ENCODE data around the gene LAMTOR3. TPM values are rescaled to one million over a fixed set of nuclear protein-coding genes. Genes with fewer than 3 reads are reported as not detected.

Gene LAMTOR3
- total and polyA plus RNA-seq, 9 of the 15 experiments (the other 6 are each of a cell fraction or from before 2014, with no cell fraction given) = 17.9 to 146 (median 59.4) TPM

DNA sequence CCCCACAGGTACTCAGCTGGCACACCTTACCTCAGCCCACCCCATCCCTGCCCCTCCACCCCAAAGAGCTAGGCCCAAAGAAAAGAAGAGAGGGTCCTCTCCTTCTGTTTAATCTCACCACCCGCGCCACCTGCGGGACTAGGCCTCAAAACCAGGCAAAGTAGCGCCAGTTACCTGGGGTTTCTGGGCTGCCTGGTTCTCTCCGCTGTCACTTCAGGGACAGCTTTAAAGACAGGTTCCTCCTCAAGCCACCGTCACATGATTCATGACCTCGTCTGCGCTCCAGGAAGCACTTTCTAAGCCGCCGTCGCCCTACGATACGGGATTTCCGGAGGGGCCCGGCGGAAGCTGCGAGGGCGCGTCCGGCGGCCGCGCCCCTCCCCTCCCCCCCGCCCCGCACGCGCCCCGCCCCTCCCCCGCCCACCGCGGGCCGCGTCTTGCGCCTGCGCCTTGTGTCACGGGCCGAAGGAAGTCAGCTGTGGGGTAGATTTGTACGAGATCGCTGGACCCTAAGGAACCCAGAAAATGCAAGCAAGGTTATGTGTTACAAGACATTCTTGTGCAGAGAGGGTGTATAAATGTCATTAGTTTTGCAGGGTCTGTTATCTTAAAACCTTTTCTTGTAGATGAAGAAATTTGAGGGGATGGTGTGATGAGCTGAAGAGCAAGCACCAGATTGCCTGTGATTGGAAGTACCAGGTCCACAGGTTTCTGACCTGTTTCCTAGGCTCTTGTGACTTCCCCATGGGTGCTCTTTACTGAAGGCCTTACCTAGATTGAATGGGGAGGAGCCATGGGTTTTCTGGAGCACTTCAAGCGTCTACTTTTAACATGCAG, at the start of gene LAMTOR3 (continued):
- TF ChIP-seq, protein P1, sequence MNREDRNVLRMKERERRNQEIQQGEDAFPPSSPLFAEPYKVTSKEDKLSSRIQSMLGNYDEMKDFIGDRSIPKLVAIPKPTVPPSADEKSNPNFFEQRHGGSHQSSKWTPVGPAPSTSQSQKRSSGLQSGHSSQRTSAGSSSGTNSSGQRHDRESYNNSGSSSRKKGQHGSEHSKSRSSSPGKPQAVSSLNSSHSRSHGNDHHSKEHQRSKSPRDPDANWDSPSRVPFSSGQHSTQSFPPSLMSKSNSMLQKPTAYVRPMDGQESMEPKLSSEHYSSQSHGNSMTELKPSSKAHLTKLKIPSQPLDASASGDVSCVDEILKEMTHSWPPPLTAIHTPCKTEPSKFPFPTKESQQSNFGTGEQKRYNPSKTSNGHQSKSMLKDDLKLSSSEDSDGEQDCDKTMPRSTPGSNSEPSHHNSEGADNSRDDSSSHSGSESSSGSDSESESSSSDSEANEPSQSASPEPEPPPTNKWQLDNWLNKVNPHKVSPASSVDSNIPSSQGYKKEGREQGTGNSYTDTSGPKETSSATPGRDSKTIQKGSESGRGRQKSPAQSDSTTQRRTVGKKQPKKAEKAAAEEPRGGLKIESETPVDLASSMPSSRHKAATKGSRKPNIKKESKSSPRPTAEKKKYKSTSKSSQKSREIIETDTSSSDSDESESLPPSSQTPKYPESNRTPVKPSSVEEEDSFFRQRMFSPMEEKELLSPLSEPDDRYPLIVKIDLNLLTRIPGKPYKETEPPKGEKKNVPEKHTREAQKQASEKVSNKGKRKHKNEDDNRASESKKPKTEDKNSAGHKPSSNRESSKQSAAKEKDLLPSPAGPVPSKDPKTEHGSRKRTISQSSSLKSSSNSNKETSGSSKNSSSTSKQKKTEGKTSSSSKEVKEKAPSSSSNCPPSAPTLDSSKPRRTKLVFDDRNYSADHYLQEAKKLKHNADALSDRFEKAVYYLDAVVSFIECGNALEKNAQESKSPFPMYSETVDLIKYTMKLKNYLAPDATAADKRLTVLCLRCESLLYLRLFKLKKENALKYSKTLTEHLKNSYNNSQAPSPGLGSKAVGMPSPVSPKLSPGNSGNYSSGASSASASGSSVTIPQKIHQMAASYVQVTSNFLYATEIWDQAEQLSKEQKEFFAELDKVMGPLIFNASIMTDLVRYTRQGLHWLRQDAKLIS (CRISPR knock-in tag; IDR thresholded peaks at IDR 0.05) = 0 out of 2 replicates have a peak, but pooled peaks have one; percentile 55
- TF ChIP-seq, protein P2, sequence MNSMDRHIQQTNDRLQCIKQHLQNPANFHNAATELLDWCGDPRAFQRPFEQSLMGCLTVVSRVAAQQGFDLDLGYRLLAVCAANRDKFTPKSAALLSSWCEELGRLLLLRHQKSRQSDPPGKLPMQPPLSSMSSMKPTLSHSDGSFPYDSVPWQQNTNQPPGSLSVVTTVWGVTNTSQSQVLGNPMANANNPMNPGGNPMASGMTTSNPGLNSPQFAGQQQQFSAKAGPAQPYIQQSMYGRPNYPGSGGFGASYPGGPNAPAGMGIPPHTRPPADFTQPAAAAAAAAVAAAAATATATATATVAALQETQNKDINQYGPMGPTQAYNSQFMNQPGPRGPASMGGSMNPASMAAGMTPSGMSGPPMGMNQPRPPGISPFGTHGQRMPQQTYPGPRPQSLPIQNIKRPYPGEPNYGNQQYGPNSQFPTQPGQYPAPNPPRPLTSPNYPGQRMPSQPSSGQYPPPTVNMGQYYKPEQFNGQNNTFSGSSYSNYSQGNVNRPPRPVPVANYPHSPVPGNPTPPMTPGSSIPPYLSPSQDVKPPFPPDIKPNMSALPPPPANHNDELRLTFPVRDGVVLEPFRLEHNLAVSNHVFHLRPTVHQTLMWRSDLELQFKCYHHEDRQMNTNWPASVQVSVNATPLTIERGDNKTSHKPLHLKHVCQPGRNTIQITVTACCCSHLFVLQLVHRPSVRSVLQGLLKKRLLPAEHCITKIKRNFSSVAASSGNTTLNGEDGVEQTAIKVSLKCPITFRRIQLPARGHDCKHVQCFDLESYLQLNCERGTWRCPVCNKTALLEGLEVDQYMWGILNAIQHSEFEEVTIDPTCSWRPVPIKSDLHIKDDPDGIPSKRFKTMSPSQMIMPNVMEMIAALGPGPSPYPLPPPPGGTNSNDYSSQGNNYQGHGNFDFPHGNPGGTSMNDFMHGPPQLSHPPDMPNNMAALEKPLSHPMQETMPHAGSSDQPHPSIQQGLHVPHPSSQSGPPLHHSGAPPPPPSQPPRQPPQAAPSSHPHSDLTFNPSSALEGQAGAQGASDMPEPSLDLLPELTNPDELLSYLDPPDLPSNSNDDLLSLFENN (IDR thresholded peaks at IDR 0.05; ENCODE audit: low read depth in 2 of 2, low read length in 2 of 2) = no peak
- TF ChIP-seq, protein P3, sequence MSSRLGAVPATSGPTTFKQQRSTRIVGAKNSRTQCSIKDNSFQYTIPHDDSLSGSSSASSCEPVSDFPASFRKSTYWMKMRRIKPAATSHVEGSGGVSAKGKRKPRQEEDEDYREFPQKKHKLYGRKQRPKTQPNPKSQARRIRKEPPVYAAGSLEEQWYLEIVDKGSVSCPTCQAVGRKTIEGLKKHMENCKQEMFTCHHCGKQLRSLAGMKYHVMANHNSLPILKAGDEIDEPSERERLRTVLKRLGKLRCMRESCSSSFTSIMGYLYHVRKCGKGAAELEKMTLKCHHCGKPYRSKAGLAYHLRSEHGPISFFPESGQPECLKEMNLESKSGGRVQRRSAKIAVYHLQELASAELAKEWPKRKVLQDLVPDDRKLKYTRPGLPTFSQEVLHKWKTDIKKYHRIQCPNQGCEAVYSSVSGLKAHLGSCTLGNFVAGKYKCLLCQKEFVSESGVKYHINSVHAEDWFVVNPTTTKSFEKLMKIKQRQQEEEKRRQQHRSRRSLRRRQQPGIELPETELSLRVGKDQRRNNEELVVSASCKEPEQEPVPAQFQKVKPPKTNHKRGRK (tag; IDR thresholded peaks at IDR 0.05) = no peak
- TF ChIP-seq, protein P4, sequence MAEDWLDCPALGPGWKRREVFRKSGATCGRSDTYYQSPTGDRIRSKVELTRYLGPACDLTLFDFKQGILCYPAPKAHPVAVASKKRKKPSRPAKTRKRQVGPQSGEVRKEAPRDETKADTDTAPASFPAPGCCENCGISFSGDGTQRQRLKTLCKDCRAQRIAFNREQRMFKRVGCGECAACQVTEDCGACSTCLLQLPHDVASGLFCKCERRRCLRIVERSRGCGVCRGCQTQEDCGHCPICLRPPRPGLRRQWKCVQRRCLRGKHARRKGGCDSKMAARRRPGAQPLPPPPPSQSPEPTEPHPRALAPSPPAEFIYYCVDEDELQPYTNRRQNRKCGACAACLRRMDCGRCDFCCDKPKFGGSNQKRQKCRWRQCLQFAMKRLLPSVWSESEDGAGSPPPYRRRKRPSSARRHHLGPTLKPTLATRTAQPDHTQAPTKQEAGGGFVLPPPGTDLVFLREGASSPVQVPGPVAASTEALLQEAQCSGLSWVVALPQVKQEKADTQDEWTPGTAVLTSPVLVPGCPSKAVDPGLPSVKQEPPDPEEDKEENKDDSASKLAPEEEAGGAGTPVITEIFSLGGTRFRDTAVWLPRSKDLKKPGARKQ (CRISPR knock-in tag; IDR thresholded peaks at IDR 0.05) = no peak
- TF ChIP-seq BRD9 (IDR thresholded peaks at IDR 0.05; ENCODE audit: low read depth, partially characterized antibody) (no peak), KLF6 (CRISPR knock-in tag; IDR thresholded peaks at IDR 0.05; ENCODE audit: borderline replicate concordance) (no peak), ZNF224 (CRISPR knock-in tag; IDR thresholded peaks at IDR 0.05) (no peak), NRF1 (conservative IDR thresholded peaks at IDR 0.05 in 1 of 2, IDR thresholded peaks at IDR 0.05 in 1 of 2) (peak; percentile 87 to 88), SOX6 (IDR thresholded peaks at IDR 0.05) (no peak)
- TF ChIP-seq, protein P5, sequence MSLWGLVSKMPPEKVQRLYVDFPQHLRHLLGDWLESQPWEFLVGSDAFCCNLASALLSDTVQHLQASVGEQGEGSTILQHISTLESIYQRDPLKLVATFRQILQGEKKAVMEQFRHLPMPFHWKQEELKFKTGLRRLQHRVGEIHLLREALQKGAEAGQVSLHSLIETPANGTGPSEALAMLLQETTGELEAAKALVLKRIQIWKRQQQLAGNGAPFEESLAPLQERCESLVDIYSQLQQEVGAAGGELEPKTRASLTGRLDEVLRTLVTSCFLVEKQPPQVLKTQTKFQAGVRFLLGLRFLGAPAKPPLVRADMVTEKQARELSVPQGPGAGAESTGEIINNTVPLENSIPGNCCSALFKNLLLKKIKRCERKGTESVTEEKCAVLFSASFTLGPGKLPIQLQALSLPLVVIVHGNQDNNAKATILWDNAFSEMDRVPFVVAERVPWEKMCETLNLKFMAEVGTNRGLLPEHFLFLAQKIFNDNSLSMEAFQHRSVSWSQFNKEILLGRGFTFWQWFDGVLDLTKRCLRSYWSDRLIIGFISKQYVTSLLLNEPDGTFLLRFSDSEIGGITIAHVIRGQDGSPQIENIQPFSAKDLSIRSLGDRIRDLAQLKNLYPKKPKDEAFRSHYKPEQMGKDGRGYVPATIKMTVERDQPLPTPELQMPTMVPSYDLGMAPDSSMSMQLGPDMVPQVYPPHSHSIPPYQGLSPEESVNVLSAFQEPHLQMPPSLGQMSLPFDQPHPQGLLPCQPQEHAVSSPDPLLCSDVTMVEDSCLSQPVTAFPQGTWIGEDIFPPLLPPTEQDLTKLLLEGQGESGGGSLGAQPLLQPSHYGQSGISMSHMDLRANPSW (CRISPR knock-in tag; IDR thresholded peaks at IDR 0.05) = no peak
- TF ChIP-seq, protein P6, sequence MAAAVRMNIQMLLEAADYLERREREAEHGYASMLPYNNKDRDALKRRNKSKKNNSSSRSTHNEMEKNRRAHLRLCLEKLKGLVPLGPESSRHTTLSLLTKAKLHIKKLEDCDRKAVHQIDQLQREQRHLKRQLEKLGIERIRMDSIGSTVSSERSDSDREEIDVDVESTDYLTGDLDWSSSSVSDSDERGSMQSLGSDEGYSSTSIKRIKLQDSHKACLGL (CRISPR knock-in tag; IDR thresholded peaks at IDR 0.05; ENCODE audit: borderline replicate concordance, poor library complexity, severe bottlenecking) = no peak
